Neuronal stem cell (in vitro differentiated cells): ENCODE measurements around the gene BCL2L1.
"Not testable (repeated sequence)": the region's sequence is repeated elsewhere in the genome, so short reads cannot be mapped to it uniquely, and the experiment has no call there.

Experiments
- DNase-seq: peaks from one replicate; pipeline ENCODE4 v3.0.0-alpha.2; 2013; ENCODE audit warnings: low spot score
- H2AFZ ChIP-seq: one replicate; pipeline ENCODE4 v1.6.1; 2013; ENCODE audit warnings: mild to moderate bottlenecking, low read length, inconsistent platforms
- H2AK5ac ChIP-seq: 2 replicates; pipeline ENCODE4 v1.6.1; 2013; ENCODE audit warnings: low read depth, mild to moderate bottlenecking, inconsistent platforms, low read length, moderate library complexity, mixed read lengths
- H2BK120ac ChIP-seq: 2 replicates; pipeline ENCODE4 v1.6.1; 2013; ENCODE audit warnings: low read depth, mild to moderate bottlenecking, inconsistent platforms, low read length, moderate library complexity, mixed read lengths
- H2BK12ac ChIP-seq: one replicate; pipeline ENCODE4 v1.6.1; 2013; ENCODE audit warnings: low read length, inconsistent platforms
- H2BK15ac ChIP-seq: 2 replicates; pipeline ENCODE4 v1.6.1; 2013; ENCODE audit warnings: mild to moderate bottlenecking, low read length, inconsistent platforms, mixed read lengths
- H2BK5ac ChIP-seq: one replicate; pipeline ENCODE4 v1.6.1; 2013; ENCODE audit warnings: inconsistent platforms, mild to moderate bottlenecking, low read length, moderate library complexity
- H3K14ac ChIP-seq: one replicate; pipeline ENCODE4 v1.6.1; 2013; ENCODE audit warnings: low read length, inconsistent platforms
- H3K18ac ChIP-seq: 2 replicates; pipeline ENCODE4 v1.6.1; 2013; ENCODE audit warnings: low read length, inconsistent platforms
- H3K23ac ChIP-seq: 2 replicates; pipeline ENCODE4 v1.6.1; 2013; ENCODE audit warnings: low read depth, mild to moderate bottlenecking, mixed read lengths, low read length, inconsistent platforms; ENCODE audit not compliant: poor library complexity
- H3K27ac ChIP-seq: replicated peaks from 3 replicates; pipeline ENCODE4 v1.5.1; 2013; ENCODE audit warnings: low read length, inconsistent platforms
- H3K27me3 ChIP-seq, 3 experiments: 2 replicates each; pipeline ENCODE4 v1.6.1; 2013; ENCODE audit warnings: low read length in 3 of 3, mild to moderate bottlenecking in 2 of 3, inconsistent platforms in 1 of 3, low read depth in 1 of 3, mixed read lengths in 1 of 3, moderate library complexity in 1 of 3; ENCODE audit not compliant: control insufficient read depth in 3 of 3, insufficient read depth in 3 of 3
- H3K36me3 ChIP-seq, 2 donors: replicated peaks in 1 of 2; 2 replicates each; pipeline ENCODE4 v1.6.1; 2013; ENCODE audit warnings: low read length in 2 of 2; ENCODE audit not compliant: control insufficient read depth in 2 of 2, insufficient read depth in 2 of 2
- H3K4ac ChIP-seq: 2 replicates; pipeline ENCODE4 v1.6.1; 2013; ENCODE audit warnings: inconsistent platforms, mild to moderate bottlenecking, low read length, moderate library complexity
- H3K4me1 ChIP-seq, 2 donors: 1 replicate in 1 of 2; 2 replicates in 1 of 2; pipeline ENCODE4 v1.6.1; 2013; ENCODE audit warnings: low read length in 2 of 2, low read depth in 1 of 2; ENCODE audit not compliant: control insufficient read depth in 2 of 2, insufficient read depth in 1 of 2
- H3K4me2 ChIP-seq: one replicate; pipeline ENCODE4 v1.6.1; 2013; ENCODE audit warnings: mild to moderate bottlenecking, low read length, inconsistent platforms; ENCODE audit not compliant: insufficient read depth, poor library complexity, severe bottlenecking
- H3K4me3 ChIP-seq, 2 donors: 2 replicates each; pipeline ENCODE4 v1.5.1; 2013; ENCODE audit warnings: low read length in 2 of 2, mild to moderate bottlenecking in 2 of 2, inconsistent platforms in 1 of 2, moderate library complexity in 1 of 2
- H3K79me1 ChIP-seq: one replicate; pipeline ENCODE4 v1.6.1; 2013; ENCODE audit warnings: low read depth, mild to moderate bottlenecking, inconsistent platforms, low read length, moderate library complexity
- H3K9ac ChIP-seq: one replicate; pipeline ENCODE4 v1.6.1; 2013; ENCODE audit warnings: mild to moderate bottlenecking, low read depth, low read length, inconsistent platforms; ENCODE audit not compliant: poor library complexity
- H3K9me3 ChIP-seq, 2 donors: replicated peaks in 1 of 2; 2 replicates each; pipeline versions ENCODE3 to v1.6.1; 2013; ENCODE audit warnings: low read length in 2 of 2, mild to moderate bottlenecking in 2 of 2, inconsistent platforms in 1 of 2, low read depth in 1 of 2, mixed read lengths in 1 of 2, moderate library complexity in 1 of 2; ENCODE audit not compliant: control insufficient read depth in 2 of 2, insufficient read depth in 1 of 2
- H4K8ac ChIP-seq: one replicate; pipeline ENCODE4 v1.6.1; 2013; ENCODE audit warnings: low read depth, mild to moderate bottlenecking, inconsistent platforms, low read length, moderate library complexity
- H4K91ac ChIP-seq: one replicate; pipeline ENCODE4 v1.6.1; 2013; ENCODE audit warnings: low read length, low read depth, mild to moderate bottlenecking, inconsistent platforms; ENCODE audit not compliant: poor library complexity
- WGBS, 2 donors: extraction: QIAGEN DNeasy Blood & Tissue Kit; methylation state at CpG; one replicate each; pipeline ENCODE4 v1.1.7; 2013; ENCODE audit warnings: missing lambda C conversion rate in 2 of 2, mixed read lengths in 1 of 2; ENCODE audit not compliant: insufficient read length in 2 of 2, insufficient replicate concordance in 1 of 2; ENCODE audit errors: extremely low coverage in 2 of 2; 5-methylcytosine and 5-hydroxymethylcytosine counted together

BCL2L1 gene

DNA sequence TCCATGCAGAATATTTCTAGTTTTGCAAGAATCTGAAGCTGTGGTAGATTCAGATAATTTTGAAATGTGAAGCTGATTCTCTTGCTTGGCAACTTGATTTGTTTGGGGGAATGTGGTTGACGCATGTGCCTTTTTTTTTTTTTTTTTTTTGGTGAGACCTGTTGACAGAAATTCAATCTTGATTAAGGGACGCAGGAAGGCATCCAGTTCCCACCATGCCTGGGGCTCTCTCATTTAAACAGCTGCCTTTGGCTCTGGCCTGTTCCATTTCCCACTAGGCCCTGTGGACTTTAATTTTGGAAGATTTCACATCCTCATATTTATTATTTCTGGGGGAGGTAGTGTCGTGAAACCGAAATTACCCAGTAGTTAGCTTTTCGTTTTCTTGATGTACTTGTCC is 25.0 kb upstream of the BCL2L1 start:
- Histone ChIP-seq H3K14ac (no peak overlapping the region), H2BK5ac (no peak overlapping the region), H2BK120ac (no peak overlapping the region), H3K27me3 (no peaks in the 10 kb centered on the region), H3K4me2 (no peak overlapping the region), H3K79me1 (peaks cover 6% of the 10 kb centered on the region), H2BK12ac (no peak overlapping the region), H3K4me1 (no peaks in the 10 kb centered on the region), H4K91ac (no peak overlapping the region), H3K23ac (no peak overlapping the region), H3K18ac (no peak overlapping the region), H3K9me3 (no peaks in the 10 kb centered on the region), H2BK15ac (no peak overlapping the region), H2AK5ac (no peak overlapping the region), H3K4ac (no peak overlapping the region), H3K36me3 (peaks cover 5 to 89% of the 10 kb centered on the region in 2 donors), H3K4me3 (no peak overlapping the region), H3K27ac (no peak overlapping the region), H4K8ac (no peak overlapping the region), H2AFZ (no peak overlapping the region), H3K9ac (no peak overlapping the region)
- no peak for DNase-seq
- no CpG with 5 or more reads among the region's 5 CpGs for WGBS, 2 donors

GRCh38 chr20:31747028-31747427 is 24.4 kb upstream of the BCL2L1 start:
- peaks cover 6 to 89% of the 10 kb centered on the region in 2 donors for H3K36me3 ChIP-seq
- H3K27ac ChIP-seq, H3K79me1 ChIP-seq, H2BK12ac ChIP-seq, H2AFZ ChIP-seq, H3K4me3 ChIP-seq, H3K4ac ChIP-seq, H2BK120ac ChIP-seq, H3K18ac ChIP-seq, H2BK5ac ChIP-seq, H2AK5ac ChIP-seq, H4K91ac ChIP-seq, H3K9me3 ChIP-seq, H3K23ac ChIP-seq, H4K8ac ChIP-seq, DNase-seq, H2BK15ac ChIP-seq, H3K9ac ChIP-seq, H3K14ac ChIP-seq, H3K27me3 ChIP-seq, H3K4me2 ChIP-seq, H3K4me1 ChIP-seq: not testable (repeated sequence)
- WGBS, 2 donors: no CpG with 5 or more reads among the region's 14 CpGs

- no peaks in the 10 kb centered on the region for H3K27me3 ChIP-seq
- H3K14ac ChIP-seq: no peak overlapping the region
- WGBS, 2 donors: no CpG with 5 or more reads among the region's 1 CpG
- no peak overlapping the region for H2BK120ac ChIP-seq
- no peak overlapping the region for H2BK5ac ChIP-seq
- H2BK12ac ChIP-seq: no peak overlapping the region
- no peak overlapping the region for H4K91ac ChIP-seq
- H3K4me1 ChIP-seq: no peaks in the 10 kb centered on the region
- no peak overlapping the region for H3K23ac ChIP-seq
- no peak overlapping the region for H2AK5ac ChIP-seq
- no peak overlapping the region for H3K18ac ChIP-seq
- H3K79me1 ChIP-seq: peaks cover 6% of the 10 kb centered on the region
- no peak overlapping the region for H3K4ac ChIP-seq
- H2AFZ ChIP-seq: no peak overlapping the region
- no peak overlapping the region for H4K8ac ChIP-seq
- H3K4me3 ChIP-seq: no peak overlapping the region
- H3K9me3 ChIP-seq: no peaks in the 10 kb centered on the region
- H3K27ac ChIP-seq: no peak overlapping the region
- H3K4me2 ChIP-seq: no peak overlapping the region
- H3K9ac ChIP-seq: no peak overlapping the region
- H2BK15ac ChIP-seq: no peak overlapping the region
- DNase-seq: no peak
- H3K36me3 ChIP-seq: peaks cover 6 to 87% of the 10 kb centered on the region in 2 donors
Observed at GRCh38 chr20:31746068-31746878, 23.6 kb upstream of the BCL2L1 start.

- no peak overlapping the region for H3K27ac ChIP-seq
- H3K18ac ChIP-seq: no peak overlapping the region
- no peaks in the 10 kb centered on the region for H3K27me3 ChIP-seq
- H3K4ac ChIP-seq: no peak overlapping the region
- no peak overlapping the region for H2BK15ac ChIP-seq
- H2BK120ac ChIP-seq: no peak overlapping the region
- H3K4me2 ChIP-seq: peak overlapping the region; percentile 52
- no peak overlapping the region for H2AK5ac ChIP-seq
- no peak overlapping the region for H3K14ac ChIP-seq
- no peak overlapping the region for H2BK5ac ChIP-seq
- no peak overlapping the region for H4K91ac ChIP-seq
- WGBS, 2 donors: no CpG with 5 or more reads among the region's 1 CpG
- H3K23ac ChIP-seq: no peak overlapping the region
- H3K9ac ChIP-seq: no peak overlapping the region
- no peaks in the 10 kb centered on the region for H3K9me3 ChIP-seq
- H3K36me3 ChIP-seq: peaks cover 6 to 41% of the 10 kb centered on the region in 2 donors
- peak overlapping the region; percentile 73 to 75 for H3K4me3 ChIP-seq
- H2BK12ac ChIP-seq: no peak overlapping the region
- no peak overlapping the region for H4K8ac ChIP-seq
- no peak for DNase-seq
- peaks cover 4% of the 10 kb centered on the region for H3K79me1 ChIP-seq
- H3K4me1 ChIP-seq: peaks cover 4 to 5% of the 10 kb centered on the region in 2 donors
- H2AFZ ChIP-seq: no peak overlapping the region
Observed at GRCh38 chr20:31740656-31741323, 18.1 kb upstream of the BCL2L1 start.
